Measurements from ENCODE around the gene OR1Q1.

OR1Q1 gene

DNA sequence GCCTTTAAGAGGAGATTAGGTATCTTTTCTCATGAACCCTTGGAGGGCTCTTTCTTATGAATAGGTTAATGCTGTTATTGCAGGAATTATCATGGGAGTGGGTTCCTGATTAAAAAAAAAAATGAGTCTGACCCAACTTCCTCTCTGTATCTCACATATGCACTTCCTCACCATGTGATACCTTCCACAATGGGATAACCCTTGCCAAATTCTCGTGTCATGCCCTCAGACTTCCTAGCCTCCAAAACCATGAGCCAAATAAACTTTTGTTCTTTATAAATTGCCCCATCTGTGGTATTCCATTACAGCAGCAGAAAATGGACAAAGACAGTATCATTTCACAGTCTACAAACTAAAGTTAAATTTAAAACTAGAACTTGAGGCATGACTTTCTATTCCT, 41.8 kb downstream of the OR1Q1 start:
- H3K36me3 ChIP-seq (ENCODE audit: control insufficient read depth in 1 of 2, insufficient read depth in 2 of 2, low read length in 2 of 2), result no peaks in the 10 kb centered on the region
- H3K4me1 ChIP-seq (ENCODE audit: control insufficient read depth in 1 of 2, insufficient read depth in 2 of 2, low read length in 2 of 2), result no peaks in the 10 kb centered on the region
- no peak overlapping the region for H3K4me3 ChIP-seq (ENCODE audit: low read depth in 1 of 2, low read length in 2 of 2)
- H3K9ac ChIP-seq (ENCODE audit: low read depth in 1 of 2, low read length in 2 of 2), result no peak overlapping the region
- H3K27ac ChIP-seq (ENCODE audit: low read depth, low read length), result no peak overlapping the region
- no peaks in the 10 kb centered on the region for H3K27me3 ChIP-seq (ENCODE audit: control insufficient read depth in 1 of 2, insufficient read depth in 2 of 2, low read length in 2 of 2)
- no peaks in the 10 kb centered on the region for H3K9me3 ChIP-seq (ENCODE audit: control insufficient read depth in 1 of 2, low read length in 2 of 2)

DNA sequence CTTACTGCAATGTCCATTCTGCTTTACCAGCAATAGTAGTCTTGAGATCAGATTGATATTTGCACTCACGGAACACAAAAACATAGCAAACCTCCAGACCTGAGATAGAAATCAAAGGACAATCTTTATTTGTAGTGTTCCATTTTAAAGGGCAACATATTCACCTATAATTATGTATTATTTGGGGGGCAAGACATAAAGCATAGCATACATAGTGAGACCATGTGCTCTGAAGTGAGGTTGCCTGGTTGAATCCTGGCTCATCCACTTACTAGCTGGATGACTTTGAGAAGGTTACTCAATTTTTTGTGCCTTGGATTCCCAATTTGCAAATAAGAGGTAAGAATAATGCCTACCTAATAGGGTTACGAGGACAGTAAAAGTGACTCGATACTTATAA, 43.0 kb downstream of the OR1Q1 start, which contains the start of gene OR1B1:
Gene OR1B1 (minus strand): TSS at position 101 of the 400 bp plus-strand sequence.
- Histone ChIP-seq H3K4me1 (ENCODE audit: control insufficient read depth in 1 of 2, insufficient read depth in 2 of 2, low read length in 2 of 2) (no peaks in the 10 kb centered on the region), H3K27ac (ENCODE audit: low read depth, low read length) (no peak within 1 kb of the TSS), H3K9ac (ENCODE audit: low read depth in 1 of 2, low read length in 2 of 2) (no peak within 1 kb of the TSS), H3K36me3 (ENCODE audit: control insufficient read depth in 1 of 2, insufficient read depth in 2 of 2, low read length in 2 of 2) (no peaks in the 10 kb centered on the region), H3K9me3 (ENCODE audit: control insufficient read depth in 1 of 2, low read length in 2 of 2) (no peaks in the 10 kb centered on the region), H3K4me3 (ENCODE audit: low read depth in 1 of 2, low read length in 2 of 2) (no peak within 1 kb of the TSS), H3K27me3 (ENCODE audit: control insufficient read depth in 1 of 2, insufficient read depth in 2 of 2, low read length in 2 of 2) (no peaks in the 10 kb centered on the region)

DNA sequence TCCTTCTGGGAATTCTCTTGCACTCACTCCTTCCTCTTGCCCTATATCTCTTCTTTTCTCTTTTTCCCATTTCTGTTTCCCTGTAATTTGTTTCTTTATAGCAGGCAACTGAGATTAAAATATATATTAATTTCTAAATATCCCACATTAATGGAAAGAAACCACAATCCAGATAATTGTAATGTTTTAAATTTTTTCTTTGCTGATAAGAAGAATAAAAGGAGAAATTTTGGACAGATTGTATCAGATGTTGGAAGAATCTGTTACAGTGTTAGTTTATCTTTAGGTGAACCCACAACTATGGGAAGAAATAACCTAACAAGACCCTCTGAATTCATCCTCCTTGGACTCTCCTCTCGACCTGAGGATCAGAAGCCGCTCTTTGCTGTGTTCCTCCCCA, 46.9 kb downstream of the OR1Q1 start, which contains the start of gene OR1L1:
Gene OR1L1 (plus strand): TSS at position 301 of the 400 bp plus-strand sequence. CDS start 0 bp downstream, at position 301.
- Histone ChIP-seq H3K9me3 (ENCODE audit: control insufficient read depth in 1 of 2, low read length in 2 of 2) (no peaks in the 10 kb centered on the region), H3K9ac (ENCODE audit: low read depth in 1 of 2, low read length in 2 of 2) (no peak within 1 kb of the TSS), H3K27ac (ENCODE audit: low read depth, low read length) (no peak within 1 kb of the TSS), H3K27me3 (ENCODE audit: control insufficient read depth in 1 of 2, insufficient read depth in 2 of 2, low read length in 2 of 2) (no peaks in the 10 kb centered on the region), H3K36me3 (ENCODE audit: control insufficient read depth in 1 of 2, insufficient read depth in 2 of 2, low read length in 2 of 2) (no peaks in the 10 kb centered on the region), H3K4me1 (ENCODE audit: control insufficient read depth in 1 of 2, insufficient read depth in 2 of 2, low read length in 2 of 2) (no peaks in the 10 kb centered on the region), H3K4me3 (ENCODE audit: low read depth in 1 of 2, low read length in 2 of 2) (no peak within 1 kb of the TSS)
